Transverse colon (tissue), 4 donors: ENCODE data around the gene NUDT9. TPM values are rescaled to one million over a fixed set of nuclear protein-coding genes. Genes with fewer than 3 reads are reported as not detected.
"Not testable (repeated sequence)": the region's sequence is repeated elsewhere in the genome, so short reads cannot be mapped to it uniquely, and the experiment has no call there.

Experiments used
- DNase-seq: peaks from one replicate; pipeline ENCODE4 v3.0.0-alpha.2; 2019
- H3K27ac ChIP-seq, 4 donors: fragments of 200-600 bp; sonication (generic); 2 replicates each; pipeline ENCODE4 v1.5.1; 2016 to 2018; ENCODE audit warnings: inconsistent platforms in 4 of 4
- H3K27me3 ChIP-seq: fragments of 200-600 bp; sonication (generic); 2 replicates; pipeline ENCODE4 v1.5.1; 2017; ENCODE audit warnings: inconsistent platforms
- H3K36me3 ChIP-seq, 4 donors: fragments of 200-600 bp; sonication (generic); 2 replicates each; pipeline ENCODE4 v1.5.1; 2017 to 2019; ENCODE audit warnings: inconsistent platforms in 4 of 4
- H3K4me1 ChIP-seq, 4 donors: fragments of 200-600 bp; sonication (generic); 2 replicates each; pipeline ENCODE4 v1.5.1; 2017 to 2020; ENCODE audit warnings: inconsistent platforms in 4 of 4
- H3K4me3 ChIP-seq, 4 donors: fragments of 200-600 bp; sonication (generic); 1 replicate in 1 of 4; 2 replicates in 3 of 4; pipeline versions ENCODE4 v1.5.1 to v1.6.1; 2017 to 2019; ENCODE audit warnings: inconsistent platforms in 4 of 4
- H3K9me3 ChIP-seq, 2 donors: fragments of 200-600 bp; sonication (generic); 2 replicates each; pipeline ENCODE4 v1.5.1; 2017 to 2019; ENCODE audit warnings: inconsistent platforms in 2 of 2
- CTCF ChIP-seq, 5 experiments: fragments of 200-600 bp in 3 of 5; fragments of 450-650 bp in 2 of 5; sonication (generic) in 3 of 5; IDR thresholded peaks; 1 replicate in 2 of 5; 2 replicates in 3 of 5; pipeline ENCODE4 v1.5.1; 2016 to 2017; ENCODE audit warnings: antibody characterized with exemption in 5 of 5, inconsistent platforms in 3 of 5, mild to moderate bottlenecking in 2 of 5, moderate library complexity in 1 of 5
- EP300 ChIP-seq: sonication (generic); formaldehyde crosslinking; IDR thresholded peaks from one replicate; pipeline ENCODE4 v1.6.1; 2017; ENCODE audit warnings: antibody characterized with exemption, low read depth
- POLR2A ChIP-seq: fragments of 450-650 bp; IDR thresholded peaks from one replicate; pipeline ENCODE4 v1.6.1; 2016; ENCODE audit warnings: antibody characterized with exemption, mild to moderate bottlenecking, moderate library complexity
- POLR2AphosphoS5 ChIP-seq, 3 donors: sonication (generic); formaldehyde crosslinking; IDR thresholded peaks; one replicate each; pipeline ENCODE4 v1.6.1; 2016; ENCODE audit warnings: antibody characterized with exemption in 3 of 3
- WGBS, 2 donors: methylation state at CpG; one replicate each; pipeline ENCODE4 v1.1.5; 2018; ENCODE audit warnings: low coverage in 1 of 2; 5-methylcytosine and 5-hydroxymethylcytosine counted together
- in situ Hi-C, 4 donors: fragments of 200-750 bp; cut with MboI; loops; one replicate each; pipeline versions ENCODE4 v1.15.0 to v1.15.1; 2017; ENCODE audit warnings: low sequenced_read_pairs in 3 of 4, low pct_ligation_motif_present in 1 of 4, low pct_unique_long_range_greater_than_20kb in 1 of 4
- intact Hi-C: fragments of 100-400 bp; cut with DNase I; formaldehyde crosslinking; loops from one replicate; pipeline ENCODE4 v1.15.1; 2023; ENCODE audit warnings: low total_unique reads
- total RNA-seq, 4 donors: library from RNA; depleted of rRNA; stranded (reverse); fragments of >200 nt; gene quantifications; one replicate each; pipeline ENCODE4 v1.1.0, GENCODE V29; 2016

NUDT9 gene
- total RNA-seq, 4 donors from 2014 or later = 7.6 to 25.7 (median 20.1) TPM

- Histone ChIP-seq H3K27me3 (no peaks in the 10 kb centered on the region), H3K27ac (no peak overlapping the region), H3K4me1 (peaks cover 0 to 7% (median 3%) of the 10 kb centered on the region in 4 donors), H3K9me3 (no peaks in the 10 kb centered on the region), H3K4me3 (no peak overlapping the region), H3K36me3 (peaks cover 0 to 1% (median 0%) of the 10 kb centered on the region in 4 donors)
- intact Hi-C loops = no loop called here
- WGBS, 2 donors = 95% methylated on average over 2 of the region's 2 CpGs; no CpG with 5 or more reads in 1 of the 2 donors
- TF ChIP-seq POLR2AphosphoS5 (IDR thresholded peaks at IDR 0.05) = no peak
- in situ Hi-C loops = no loop called here
- DNase-seq = no peak
Measured at GRCh38 chr4:87430038-87430437, 7.7 kb downstream of the NUDT9 start.

- Histone ChIP-seq H3K27ac (no peak overlapping the region), H3K27me3 (no peaks in the 10 kb centered on the region), H3K9me3 (no peaks in the 10 kb centered on the region), H3K4me1 (no peaks in the 10 kb centered on the region), H3K4me3 (no peak overlapping the region), H3K36me3 (peaks cover 0 to 11% (median 3%) of the 10 kb centered on the region in 4 donors)
- WGBS, 2 donors = 93 to 94% methylated on average over 2 of the region's 2 CpGs
- DNase-seq = no peak
- in situ Hi-C loops (no loop called here), intact Hi-C loops (no loop called here)
- TF ChIP-seq EP300 (no peak), POLR2A (no peak), POLR2AphosphoS5 (IDR thresholded peaks at IDR 0.05) (no peak), CTCF (IDR thresholded peaks at IDR 0.05) (no peak)
Measured at GRCh38 chr4:87433342-87433741, 11.0 kb downstream of the NUDT9 start.

DNA sequence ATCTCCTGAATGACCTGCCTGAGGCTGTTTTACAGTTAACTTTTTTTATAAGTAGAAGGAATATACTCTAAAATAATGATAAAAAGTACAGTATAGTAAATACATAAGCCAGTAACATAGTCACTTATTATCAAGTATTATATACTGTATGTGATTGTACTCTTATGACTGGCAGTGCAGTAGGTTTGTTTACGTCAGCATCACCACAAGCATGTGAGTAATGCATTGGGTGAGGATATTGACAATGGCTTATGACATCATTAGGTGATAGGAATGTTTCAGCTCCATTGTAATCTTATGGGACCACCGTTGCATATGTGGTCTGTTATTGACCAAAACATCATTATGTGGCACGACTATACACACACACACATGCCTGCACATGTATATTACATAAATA lies 20.5 kb downstream of the NUDT9 start:
- no peak overlapping the region for H3K27ac ChIP-seq
- no peak overlapping the region for H3K4me3 ChIP-seq
- intact Hi-C loops (no loop called here), in situ Hi-C loops (no loop called here)
- H3K27me3 ChIP-seq = no peaks in the 10 kb centered on the region
- peaks cover 0 to 6% (median 0%) of the 10 kb centered on the region in 4 donors for H3K4me1 ChIP-seq
- H3K36me3 ChIP-seq = peaks cover 0 to 34% (median 14%) of the 10 kb centered on the region in 4 donors
- TF ChIP-seq POLR2A = no peak
- no peak for TF ChIP-seq POLR2AphosphoS5 (IDR thresholded peaks at IDR 0.05)
- TF ChIP-seq EP300 = no peak
- TF ChIP-seq CTCF (IDR thresholded peaks at IDR 0.05) = no peak
- WGBS, 2 donors = 91 to 92% methylated on average over 2 to 3 of the region's 3 CpGs
- no peak for DNase-seq
- H3K9me3 ChIP-seq = no peaks in the 10 kb centered on the region

DNA sequence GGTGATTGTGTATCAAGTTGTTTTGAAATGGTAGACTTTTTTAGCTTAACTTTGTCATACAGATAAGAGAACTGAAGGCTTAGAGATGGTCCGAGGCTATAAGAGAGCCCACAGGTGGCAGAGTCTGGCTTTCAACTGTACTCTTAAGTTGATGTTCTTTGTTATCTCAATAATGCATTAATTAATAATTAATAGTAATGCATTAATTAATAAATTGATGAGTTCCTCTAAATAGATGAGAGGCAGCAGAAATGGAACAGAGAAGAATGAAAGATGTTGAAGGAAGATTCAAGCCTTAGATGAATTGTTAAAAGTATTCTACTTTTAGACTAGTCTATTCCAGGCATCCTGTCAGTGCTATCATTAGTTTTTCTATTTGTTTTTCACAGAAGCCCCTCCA lies 22.4 kb downstream of the NUDT9 start:
- in situ Hi-C loops = no loop called here
- TF ChIP-seq CTCF (IDR thresholded peaks at IDR 0.05) (no peak), POLR2AphosphoS5 (IDR thresholded peaks at IDR 0.05) (no peak), POLR2A (no peak), EP300 (no peak)
- 92 to 100% methylated on average over 1 of the region's 1 CpG for WGBS, 2 donors

GRCh38 chr4:87445964-87446363 lies 23.6 kb downstream of the NUDT9 start:
- H3K4me1 ChIP-seq = peaks cover 0 to 6% (median 0%) of the 10 kb centered on the region in 4 donors

More for the DNA sequence above, 22.4 kb downstream of the NUDT9 start:
- peaks cover 0 to 6% (median 0%) of the 10 kb centered on the region in 4 donors for H3K4me1 ChIP-seq
- no peak overlapping the region for H3K27ac ChIP-seq
- H3K27me3 ChIP-seq = no peaks in the 10 kb centered on the region
- H3K9me3 ChIP-seq = no peaks in the 10 kb centered on the region
- intact Hi-C loops = no loop called here
- H3K36me3 ChIP-seq = peaks cover 0 to 38% (median 9%) of the 10 kb centered on the region in 4 donors
- no peak for DNase-seq
- no peak overlapping the region for H3K4me3 ChIP-seq

DNA sequence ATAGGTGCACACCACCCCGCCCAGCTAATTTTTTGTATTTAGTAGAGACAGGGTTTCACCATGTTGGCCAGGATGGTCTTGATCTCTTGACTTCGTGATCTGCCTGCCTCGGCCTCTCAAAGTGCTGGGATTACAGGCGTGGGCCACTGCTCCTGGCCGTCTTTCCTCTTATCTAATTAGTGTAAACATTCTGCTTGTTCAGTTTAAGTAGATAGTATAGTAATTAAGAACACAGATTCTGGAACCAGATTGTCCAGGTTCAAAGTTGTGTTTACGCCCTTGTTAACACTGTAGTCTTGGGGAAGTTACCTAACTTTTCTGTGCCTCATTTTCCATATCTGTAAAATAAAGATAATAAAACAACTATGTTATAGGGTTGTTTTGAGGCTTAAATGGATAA lies 24.0 kb downstream of the NUDT9 start:
- intact Hi-C loops, in situ Hi-C loops, H3K9me3 ChIP-seq, H3K4me1 ChIP-seq, H3K4me3 ChIP-seq, H3K27me3 ChIP-seq: not testable (repeated sequence)
- peaks cover 0 to 39% (median 10%) of the 10 kb centered on the region in 4 donors for H3K36me3 ChIP-seq
- WGBS, 2 donors = 74 to 80% methylated on average over 1 to 6 of the region's 6 CpGs
- H3K27ac ChIP-seq = peak overlapping the region in 3 of 4 donors; percentile 1 to 39 (median 36)
- peak; percentile 39 for DNase-seq

More at GRCh38 chr4:87445964-87446363, 23.6 kb downstream of the NUDT9 start:
- no peaks in the 10 kb centered on the region for H3K9me3 ChIP-seq
- DNase-seq = no peak
- 40 to 43% methylated on average over 3 of the region's 3 CpGs for WGBS, 2 donors
- TF ChIP-seq EP300 = no peak
- no peak for TF ChIP-seq POLR2AphosphoS5 (IDR thresholded peaks at IDR 0.05)
- TF ChIP-seq POLR2A = no peak
- TF ChIP-seq CTCF (IDR thresholded peaks at IDR 0.05) = no peak
- intact Hi-C loops (no loop called here), in situ Hi-C loops (no loop called here)
- H3K27ac ChIP-seq = peak overlapping the region in 2 of 4 donors; percentile 36 to 39
- no peaks in the 10 kb centered on the region for H3K27me3 ChIP-seq
- no peak overlapping the region for H3K4me3 ChIP-seq
- H3K36me3 ChIP-seq = peaks cover 0 to 39% (median 9%) of the 10 kb centered on the region in 4 donors
